HG03060 (cell line): Measurements from ENCODE around the gene BLTP3A.
"Not testable (repeated sequence)": the region's sequence is repeated elsewhere in the genome, so short reads cannot be mapped to it uniquely, and the experiment has no call there.

Source experiments
- ATAC-seq: cut with Tn5 transposase; IDR thresholded peaks from one replicate; pipeline ENCODE4 v1.9.1; 2021; ENCODE audit warnings: low read depth, moderate number of reproducible peaks; ENCODE audit not compliant: unreplicated experiment

Gene BLTP3A

GRCh38 chr6:34791701-34792604 lies at the start of gene BLTP3A:
Gene BLTP3A, plus strand, starts transcription at chr6:34792083. Its CDS starts 168 bp downstream, at chr6:34792251.
- peak; percentile 46 for ATAC-seq

GRCh38 chr6:34742094-34742493 lies 49.8 kb upstream of the BLTP3A start:
- ATAC-seq = no peak

- ATAC-seq = no peak
Observed at GRCh38 chr6:34743625-34744293, 48.1 kb upstream of the BLTP3A start.

- not testable (repeated sequence) for ATAC-seq
Observed at GRCh38 chr6:34744294-34744647, 47.6 kb upstream of the BLTP3A start.

- no peak for ATAC-seq
Observed at GRCh38 chr6:34745277-34746103, 46.4 kb upstream of the BLTP3A start.

- no peak for ATAC-seq
Observed at GRCh38 chr6:34746104-34746846, 45.6 kb upstream of the BLTP3A start.

- no peak for ATAC-seq
Observed at GRCh38 chr6:34748757-34749156, 43.1 kb upstream of the BLTP3A start.

GRCh38 chr6:34756513-34756856 lies 35.4 kb upstream of the BLTP3A start:
- ATAC-seq = not testable (repeated sequence)

- no peak for ATAC-seq
Observed at GRCh38 chr6:34757687-34758274, 34.1 kb upstream of the BLTP3A start.

GRCh38 chr6:34760108-34760507 lies 31.8 kb upstream of the BLTP3A start:
- no peak for ATAC-seq

GRCh38 chr6:34761681-34762080 lies 30.2 kb upstream of the BLTP3A start:
- not testable (repeated sequence) for ATAC-seq

GRCh38 chr6:34768148-34768547 lies 23.7 kb upstream of the BLTP3A start:
- ATAC-seq = no peak

GRCh38 chr6:34771727-34772126 lies 20.2 kb upstream of the BLTP3A start:
- ATAC-seq = no peak

- no peak for ATAC-seq
Observed at GRCh38 chr6:34772940-34773339, 18.9 kb upstream of the BLTP3A start.

GRCh38 chr6:34773916-34774315 lies 18.0 kb upstream of the BLTP3A start:
- ATAC-seq = no peak

GRCh38 chr6:34774967-34775366 lies 16.9 kb upstream of the BLTP3A start:
- ATAC-seq = no peak

- not testable (repeated sequence) for ATAC-seq
Observed at GRCh38 chr6:34785375-34785774, 6.5 kb upstream of the BLTP3A start.

GRCh38 chr6:34787152-34787551 lies 4.7 kb upstream of the BLTP3A start:
- ATAC-seq = not testable (repeated sequence)

- no peak for ATAC-seq
Observed at GRCh38 chr6:34788111-34788510, 3.8 kb upstream of the BLTP3A start.

- ATAC-seq = peak; percentile 16
Observed at GRCh38 chr6:34791164-34791700, 651 bp upstream of the BLTP3A start.
